T-cell (primary cell): ENCODE results near the gene LAMB2. TPM values are rescaled to one million over a fixed set of nuclear protein-coding genes. Genes with fewer than 3 reads are reported as not detected.

Experiments used
- ATAC-seq, 4 experiments: fragments of 200-7000 bp in 3 of 4; fragments of 150-1000 bp in 1 of 4; cut with Tn5 transposase; replicated peaks in 1 of 4; 1 replicate in 3 of 4; 2 replicates in 1 of 4; pipeline ENCODE4 v1.10.0; 2021; ENCODE audit warnings: moderate library complexity in 3 of 4, mild to moderate bottlenecking in 2 of 4, moderate number of reproducible peaks in 1 of 4
- CTCF ChIA-PET, 2 donors: fragments of 300-600 bp; sonication (Branson Sonifier 250); formaldehyde crosslinking; loops; one replicate each; lab custom pipeline; 2022; ENCODE audit warnings: antibody characterized with exemption in 2 of 2; lab: Charles Lee
- POLR2A ChIA-PET, 2 donors: fragments of 300-600 bp; sonication (Branson Sonifier 250); formaldehyde crosslinking; loops; one replicate each; lab custom pipeline; 2022; ENCODE audit warnings: antibody characterized with exemption in 2 of 2; lab: Charles Lee
- DNase-seq, 35 experiments: peaks; one replicate each; pipeline versions ENCODE4 v3.0.0 to v3.0.0-alpha.2; 2013 to 2023
- H3K27ac ChIP-seq: one replicate; pipeline ENCODE4 v1.5.1; 2013; ENCODE audit warnings: low read length
- H3K27me3 ChIP-seq, 2 experiments: replicated peaks in 1 of 2; 1 replicate in 1 of 2; 2 replicates in 1 of 2; pipeline versions ENCODE4 v1.6.1 to v1.7.0; 2013; ENCODE audit warnings: low read length in 1 of 2, mixed read lengths in 1 of 2; ENCODE audit not compliant: control insufficient read depth in 2 of 2, insufficient read depth in 2 of 2; ENCODE audit errors: extremely low read depth in 1 of 2
- H3K36me3 ChIP-seq, 2 donors: 1 replicate in 1 of 2; 2 replicates in 1 of 2; pipeline versions ENCODE4 v1.6.1 to v1.7.0; 2013; ENCODE audit warnings: low read length in 1 of 2; ENCODE audit not compliant: control insufficient read depth in 2 of 2, insufficient read depth in 1 of 2; ENCODE audit errors: extremely low read depth in 1 of 2
- H3K4me1 ChIP-seq, 2 experiments: 1 replicate in 1 of 2; 2 replicates in 1 of 2; pipeline versions ENCODE4 v1.6.1 to v1.7.0; 2013; ENCODE audit warnings: low read length in 2 of 2, mixed read lengths in 1 of 2; ENCODE audit not compliant: insufficient read depth in 2 of 2, control insufficient read depth in 1 of 2; ENCODE audit errors: extremely low read depth in 1 of 2
- H3K4me3 ChIP-seq, 2 donors: 1 replicate in 1 of 2; 2 replicates in 1 of 2; pipeline versions ENCODE4 v1.5.1 to v1.7.0; 2013; ENCODE audit warnings: mild to moderate bottlenecking in 2 of 2, low read length in 1 of 2, moderate library complexity in 1 of 2; ENCODE audit not compliant: control insufficient read depth in 1 of 2; ENCODE audit errors: extremely low read depth in 1 of 2
- H3K9me3 ChIP-seq: 2 replicates; pipeline ENCODE4 v1.7.0; 2013
- H3K27ac Mint-ChIP-seq, 2 donors: one replicate each; pipeline ENCODE4 v1.8.0; 2020 to 2021; ENCODE audit warnings: mild to moderate bottlenecking in 2 of 2, mixed read lengths in 2 of 2
- H3K27me3 Mint-ChIP-seq, 2 donors: one replicate each; pipeline ENCODE4 v1.8.0; 2021 to 2022; ENCODE audit warnings: mixed read lengths in 2 of 2
- H3K36me3 Mint-ChIP-seq: one replicate; pipeline ENCODE4 v1.8.0; 2021; ENCODE audit warnings: mixed read lengths
- H3K4me1 Mint-ChIP-seq, 3 donors: one replicate each; pipeline ENCODE4 v1.8.0; 2020 to 2022; ENCODE audit warnings: mixed read lengths in 3 of 3, mild to moderate bottlenecking in 1 of 3
- H3K4me3 Mint-ChIP-seq, 3 donors: one replicate each; pipeline ENCODE4 v1.8.0; 2020 to 2022; ENCODE audit warnings: mild to moderate bottlenecking in 3 of 3, mixed read lengths in 3 of 3, moderate library complexity in 3 of 3
- H3K9me3 Mint-ChIP-seq, 3 donors: one replicate each; pipeline ENCODE4 v1.8.0; 2020 to 2022; ENCODE audit warnings: mixed read lengths in 3 of 3
- WGBS: methylation state at CpG from one replicate; pipeline ENCODE4 v1.1.5; 2013; ENCODE audit warnings: missing lambda C conversion rate; ENCODE audit not compliant: insufficient coverage; 5-methylcytosine and 5-hydroxymethylcytosine counted together
- total RNA-seq, 35 experiments: library from RNA in 6 of 35; stranded (reverse) in 6 of 35; fragments of 120-200 nt in 1 of 35; gene quantifications; one replicate each; pipeline versions ENCODE4 v1.2.1 to v1.2.4 and lab custom pipeline; 2013 to 2026

The LAMB2 gene
- total RNA-seq, 5 donors from 2014 or later (not counting 1 experiment from before 2014, with no cell fraction given) = 0.25 to 3.7 (median 2.1) TPM

DNA sequence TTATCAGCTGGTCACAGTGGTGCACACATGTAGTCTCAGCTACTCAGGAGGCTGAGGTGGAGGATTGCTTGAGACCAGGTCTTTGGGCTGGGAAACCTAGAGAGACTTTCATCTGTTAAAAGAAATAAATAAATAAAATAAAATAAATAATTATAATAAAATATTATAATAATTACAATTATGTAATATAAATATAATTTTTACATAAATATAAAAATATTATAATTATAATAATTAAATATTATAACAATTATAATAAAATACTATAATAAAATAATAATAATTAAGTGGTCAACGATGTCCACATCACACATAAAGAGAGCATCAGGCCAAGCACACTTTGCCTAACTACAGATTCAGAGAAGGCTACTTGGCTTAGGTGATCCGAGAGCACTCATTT lies 53.6 kb downstream of the LAMB2 start:
- ATAC-seq = no peak
- WGBS = 100% methylated on average over 1 of the region's 2 CpGs
- POLR2A ChIA-PET = no interaction called here

DNA sequence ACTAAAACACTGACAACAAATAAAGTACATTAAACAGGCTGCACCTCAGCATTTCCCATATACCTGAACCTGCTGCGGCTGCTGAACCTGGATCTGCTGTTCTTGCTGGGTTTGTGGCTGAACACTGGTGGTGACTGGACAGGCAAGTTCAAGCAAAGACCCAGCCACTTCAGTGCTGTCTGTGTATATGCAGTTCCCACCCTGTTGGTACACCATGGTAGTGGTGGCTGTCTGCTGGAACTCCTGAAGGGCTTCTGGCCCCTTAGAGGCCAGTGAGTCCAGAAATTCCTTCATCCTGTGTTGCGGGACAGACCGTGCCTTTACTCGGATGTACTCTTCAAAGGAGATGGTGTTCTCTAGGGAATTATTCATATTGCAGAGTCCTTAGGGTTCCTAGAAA lies 56.2 kb downstream of the LAMB2 start:
- Histone ChIP-seq H3K27me3 (no peaks in the 10 kb centered on the region), H3K4me3 (no peak overlapping the region), H3K9me3 (no peaks in the 10 kb centered on the region), H3K36me3 (peaks cover 11 to 62% of the 10 kb centered on the region in 2 donors), H3K27ac (no peak overlapping the region), H3K4me1 (no peaks in the 10 kb centered on the region)
- peaks cover 8 to 24% (median 20%) of the 10 kb centered on the region in 3 donors for H3K4me1 Mint-ChIP-seq
- no peak overlapping the region for H3K4me3 Mint-ChIP-seq
- POLR2A ChIA-PET = no interaction called here
- no peaks in the 10 kb centered on the region for H3K27me3 Mint-ChIP-seq
- DNase-seq (no peak), ATAC-seq (no peak)
- CTCF ChIA-PET = no interaction called here
- peaks cover 18% of the 10 kb centered on the region for H3K36me3 Mint-ChIP-seq
- WGBS = 83% methylated on average over 1 of the region's 4 CpGs
- no peak overlapping the region for H3K27ac Mint-ChIP-seq
- no peaks in the 10 kb centered on the region for H3K9me3 Mint-ChIP-seq

More for the DNA sequence above, 53.6 kb downstream of the LAMB2 start:
- H3K27me3 ChIP-seq = no peaks in the 10 kb centered on the region
- Mint-ChIP-seq H3K4me1 (peaks cover 8 to 27% (median 24%) of the 10 kb centered on the region in 3 donors), H3K4me3 (no peak overlapping the region), H3K27me3 (no peaks in the 10 kb centered on the region), H3K36me3 (peaks cover 11% of the 10 kb centered on the region), H3K27ac (no peak overlapping the region), H3K9me3 (no peaks in the 10 kb centered on the region)
- peaks cover 8 to 40% of the 10 kb centered on the region in 2 donors for H3K36me3 ChIP-seq
- H3K9me3 ChIP-seq = no peaks in the 10 kb centered on the region
- peaks cover 0 to 6% of the 10 kb centered on the region in 2 experiments for H3K4me1 ChIP-seq
- CTCF ChIA-PET = no interaction called here
- no peak overlapping the region for H3K27ac ChIP-seq
- H3K4me3 ChIP-seq = no peak overlapping the region
- no peak for DNase-seq

DNA sequence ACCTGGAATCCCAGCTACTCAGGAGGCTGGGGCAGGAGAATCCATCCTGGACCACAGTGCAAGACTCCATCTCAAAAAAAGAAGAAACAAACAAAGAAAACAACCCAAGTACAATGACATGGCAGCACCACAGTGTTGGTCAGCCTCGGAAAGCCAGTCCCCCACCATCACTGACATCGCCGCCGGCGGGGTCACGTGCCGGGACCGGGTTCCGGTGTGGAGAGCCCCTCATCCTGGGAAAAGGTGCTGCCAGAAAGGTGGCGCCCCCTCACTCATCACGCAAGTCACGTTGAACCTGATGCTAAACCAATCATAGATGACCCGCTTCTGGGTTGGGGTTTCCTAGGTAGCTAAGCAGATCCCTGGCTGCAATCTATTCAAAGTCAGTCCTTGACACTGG lies 56.7 kb downstream of the LAMB2 start:
- no peaks in the 10 kb centered on the region for H3K27me3 Mint-ChIP-seq
- POLR2A ChIA-PET = no interaction called here
- peaks cover 8 to 21% (median 16%) of the 10 kb centered on the region in 3 donors for H3K4me1 Mint-ChIP-seq
- Histone ChIP-seq H3K4me1 (no peaks in the 10 kb centered on the region), H3K4me3 (no peak overlapping the region), H3K9me3 (no peaks in the 10 kb centered on the region), H3K27me3 (no peaks in the 10 kb centered on the region), H3K36me3 (peaks cover 11 to 67% of the 10 kb centered on the region in 2 donors), H3K27ac (no peak overlapping the region)
- WGBS = 98% methylated on average over 9 of the region's 13 CpGs
- DNase-seq = no peak
- peaks cover 23% of the 10 kb centered on the region for H3K36me3 Mint-ChIP-seq
- H3K4me3 Mint-ChIP-seq = no peak overlapping the region
- CTCF ChIA-PET = no interaction called here
- H3K27ac Mint-ChIP-seq = no peak overlapping the region
- no peaks in the 10 kb centered on the region for H3K9me3 Mint-ChIP-seq
- no peak for ATAC-seq

Other genes with a start within 250 kb of the LAMB2 start
- 10 to 100 TPM in 4 of 5 donors, 1 to 10 TPM in 1; 9.4 to 18.2 (median 14.7) TPM for gene SLC25A20, start 234.2 kb downstream of the LAMB2 start, total RNA-seq
- gene ARIH2, start 214.2 kb downstream of the LAMB2 start, total RNA-seq = 100 to 1,000 TPM; 136 to 163 (median 153) TPM
- gene P4HTM, start 142.8 kb downstream of the LAMB2 start, total RNA-seq = 10 to 100 TPM; 40.4 to 79.0 (median 73.6) TPM
- 100 to 1,000 TPM; 204 to 300 (median 293) TPM for gene WDR6, start 125.7 kb downstream of the LAMB2 start, total RNA-seq
- gene DALRD3, start 114.5 kb downstream of the LAMB2 start, total RNA-seq = 10 to 100 TPM; 20.8 to 35.1 (median 30.3) TPM
- gene NDUFAF3, start 110.9 kb downstream of the LAMB2 start, total RNA-seq = 10 to 100 TPM; 62.8 to 92.1 (median 78.1) TPM
- 100 to 1,000 TPM; 110 to 160 (median 149) TPM for gene IMPDH2, start 103.7 kb downstream of the LAMB2 start, total RNA-seq
- gene QRICH1, start 39.0 kb downstream of the LAMB2 start, total RNA-seq = 100 to 1,000 TPM; 142 to 202 (median 155) TPM
- gene QARS1, start 28.3 kb downstream of the LAMB2 start, total RNA-seq = 100 to 1,000 TPM; 215 to 261 (median 245) TPM
- gene USP19, start 12.2 kb downstream of the LAMB2 start, total RNA-seq = 100 to 1,000 TPM in 3 of 5 donors, 10 to 100 TPM in 2; 56.5 to 117 (median 105) TPM
- 10 to 100 TPM; 20.4 to 37.0 (median 35.8) TPM for gene CCDC71, start 33.3 kb upstream of the LAMB2 start, total RNA-seq
- 1 to 10 TPM; 2.0 to 7.3 (median 4.7) TPM for gene KLHDC8B, start 38.5 kb upstream of the LAMB2 start, total RNA-seq
- gene C3orf62, start 144.2 kb upstream of the LAMB2 start, total RNA-seq = 10 to 100 TPM in 3 of 5 donors, 1 to 10 TPM in 2; 8.5 to 12.8 (median 10.9) TPM
- gene USP4, start 207.0 kb upstream of the LAMB2 start, total RNA-seq = 100 to 1,000 TPM; 101 to 107 (median 103) TPM
- gene GPX1, start 225.3 kb upstream of the LAMB2 start, total RNA-seq = 10 to 100 TPM; 45.1 to 87.5 (median 73.8) TPM